BE2C (cell line): ENCODE measurements around the gene PECR.

Source experiments
- DNase-seq: peaks from one replicate; pipeline ENCODE4 v3.0.0-alpha.2; 2020
- H3K27me3 ChIP-seq: fragments of 250-450 bp; sonication (Bioruptor Pico); 2 replicates; pipeline ENCODE4 v1.5.1; 2020; ENCODE audit warnings: mild to moderate bottlenecking
- H3K36me3 ChIP-seq: fragments of 250-450 bp; sonication (Bioruptor Pico); 2 replicates; pipeline ENCODE4 v1.5.1; 2020; ENCODE audit warnings: mild to moderate bottlenecking
- H3K4me1 ChIP-seq: fragments of 250-450 bp; sonication (Bioruptor Pico); 2 replicates; pipeline ENCODE4 v1.5.1; 2020
- H3K4me3 ChIP-seq: 2 replicates; pipeline ENCODE4 v1.5.1; 2011; ENCODE audit warnings: low read depth, low read length
- H3K9me3 ChIP-seq: fragments of 250-450 bp; sonication (Bioruptor Pico); 2 replicates; pipeline ENCODE4 v1.5.1; 2020
- CTCF ChIP-seq: IDR thresholded peaks from 2 replicates; pipeline ENCODE4 v1.5.1; 2012; ENCODE audit warnings: mild to moderate bottlenecking, low read depth, low read length

Gene PECR

GRCh38 chr2:216098421-216099334, 17.1 kb upstream of the PECR start:
- no peaks in the 10 kb centered on the region for H3K9me3 ChIP-seq
- DNase-seq: no peak
- no peak overlapping the region for H3K4me3 ChIP-seq
- H3K4me1 ChIP-seq: no peaks in the 10 kb centered on the region
- no peaks in the 10 kb centered on the region for H3K27me3 ChIP-seq
- H3K36me3 ChIP-seq: peaks cover 27% of the 10 kb centered on the region
- no peak for TF ChIP-seq CTCF

- Histone ChIP-seq H3K9me3 (no peaks in the 10 kb centered on the region), H3K36me3 (peaks cover 21% of the 10 kb centered on the region), H3K27me3 (no peaks in the 10 kb centered on the region), H3K4me3 (no peak overlapping the region), H3K4me1 (no peaks in the 10 kb centered on the region)
- DNase-seq: no peak
- no peak for TF ChIP-seq CTCF
These were observed 13.1 kb upstream of the PECR start for GRCh38 chr2:216094701-216095100.

- Histone ChIP-seq H3K9me3 (no peaks in the 10 kb centered on the region), H3K27me3 (no peaks in the 10 kb centered on the region), H3K4me1 (peaks cover 7% of the 10 kb centered on the region), H3K36me3 (peaks cover 15% of the 10 kb centered on the region), H3K4me3 (no peak overlapping the region)
- TF ChIP-seq CTCF: no peak
- no peak for DNase-seq
These were observed 11.0 kb upstream of the PECR start for GRCh38 chr2:216092646-216093045.

- H3K27me3 ChIP-seq: no peaks in the 10 kb centered on the region
- H3K4me1 ChIP-seq: peaks cover 7% of the 10 kb centered on the region
These were observed 8.8 kb upstream of the PECR start for GRCh38 chr2:216090369-216090786.

GRCh38 chr2:216086207-216086893, 4.7 kb upstream of the PECR start:
- Histone ChIP-seq H3K4me3 (no peak overlapping the region), H3K27me3 (no peaks in the 10 kb centered on the region), H3K36me3 (no peaks in the 10 kb centered on the region), H3K4me1 (peaks cover 23% of the 10 kb centered on the region), H3K9me3 (no peaks in the 10 kb centered on the region)
- TF ChIP-seq CTCF: no peak
- DNase-seq: no peak

More at GRCh38 chr2:216090369-216090786, 8.8 kb upstream of the PECR start:
- Histone ChIP-seq H3K9me3 (no peaks in the 10 kb centered on the region), H3K4me3 (no peak overlapping the region), H3K36me3 (no peaks in the 10 kb centered on the region)
- DNase-seq: no peak
- no peak for TF ChIP-seq CTCF

GRCh38 chr2:216084547-216084946, 2.9 kb upstream of the PECR start:
- no peak overlapping the region for H3K4me3 ChIP-seq
- no peaks in the 10 kb centered on the region for H3K36me3 ChIP-seq
- TF ChIP-seq CTCF: no peak
- H3K27me3 ChIP-seq: no peaks in the 10 kb centered on the region
- no peaks in the 10 kb centered on the region for H3K9me3 ChIP-seq
- DNase-seq: no peak
- peaks cover 23% of the 10 kb centered on the region for H3K4me1 ChIP-seq
